ENCODE measurements around the gene ARHGAP35. TPM values are rescaled to one million over a fixed set of nuclear protein-coding genes. Genes with fewer than 3 reads are reported as not detected.

ARHGAP35 gene
- total and polyA plus RNA-seq, 2 experiments from 2014 or later = 13.6 to 57.7 TPM

- H3K4me3 ChIP-seq = no peak overlapping the region
- H3K27ac ChIP-seq (ENCODE audit: low read depth) = no peak overlapping the region
- H3K79me2 ChIP-seq (replicated peaks; ENCODE audit: insufficient read depth) = peaks cover 37% of the 10 kb centered on the region
- Mint-ChIP-seq H3K36me3 (ENCODE audit: low read depth) (peaks cover 35% of the 10 kb centered on the region), H3K4me3 (no peak overlapping the region), H3K27me3 (ENCODE audit: insufficient read depth, low read depth, poor library complexity) (peaks cover 9% of the 10 kb centered on the region), H3K27ac (peak overlapping the region; percentile 61; the same call in 1 of the 2 replicates), H3K4me1 (peaks cover 11% of the 10 kb centered on the region), H3K9me3 (no peaks in the 10 kb centered on the region)
- no peak for ATAC-seq
- H3K4me2 ChIP-seq = no peak overlapping the region
- no peaks in the 10 kb centered on the region for H3K27me3 ChIP-seq (ENCODE audit: insufficient read depth)
- H4K20me1 ChIP-seq (replicated peaks; ENCODE audit: insufficient read depth) = no peaks in the 10 kb centered on the region; the same call in 1 of the 2 replicates
- no peak overlapping the region for H2AFZ ChIP-seq
- peaks cover 8% of the 10 kb centered on the region; the same call in 1 of the 2 replicates for H3K4me1 ChIP-seq (ENCODE audit: insufficient read depth)
- H3K9me2 ChIP-seq (ENCODE audit: insufficient read depth) = no peaks in the 10 kb centered on the region
- H3F3A ChIP-seq (replicated peaks; ENCODE audit: low read depth) = 0 out of 2 replicates have a peak, but pooled peaks cover 9% of the 10 kb centered on the region
- TF ChIP-seq REST (IDR thresholded peaks at IDR 0.05; ENCODE audit: unreplicated experiment) = no peak
- no peak for TF ChIP-seq ZNF114 (CRISPR knock-in tag; IDR thresholded peaks at IDR 0.05)
- no peaks in the 10 kb centered on the region; the same call in 1 of the 2 replicates for H3K36me3 ChIP-seq (ENCODE audit: insufficient read depth)
- no peak for DNase-seq (ENCODE audit: low spot score)
Observed at GRCh38 chr19:46847528-46847927, 13.3 kb upstream of the ARHGAP35 start.

GRCh38 chr19:46848389-46848788, 12.4 kb upstream of the ARHGAP35 start:
- H3K4me1 ChIP-seq (ENCODE audit: insufficient read depth) = peaks cover 8% of the 10 kb centered on the region; the same call in 1 of the 2 replicates
- no peak for ATAC-seq
- Mint-ChIP-seq H3K4me1 (peaks cover 11% of the 10 kb centered on the region), H3K9me3 (no peaks in the 10 kb centered on the region), H3K4me3 (no peak overlapping the region), H3K36me3 (ENCODE audit: low read depth) (peaks cover 27% of the 10 kb centered on the region), H3K27me3 (ENCODE audit: insufficient read depth, low read depth, poor library complexity) (peaks cover 9% of the 10 kb centered on the region), H3K27ac (no peak overlapping the region)
- no peak for DNase-seq (ENCODE audit: low spot score)
- H3K27ac ChIP-seq (ENCODE audit: low read depth) = no peak overlapping the region
- no peaks in the 10 kb centered on the region for H3K9me2 ChIP-seq (ENCODE audit: insufficient read depth)
- H4K20me1 ChIP-seq (replicated peaks; ENCODE audit: insufficient read depth) = no peaks in the 10 kb centered on the region; the same call in 1 of the 2 replicates
- H3K79me2 ChIP-seq (replicated peaks; ENCODE audit: insufficient read depth) = peaks cover 37% of the 10 kb centered on the region
- H2AFZ ChIP-seq = no peak overlapping the region
- 0 out of 2 replicates have a peak, but pooled peaks cover 9% of the 10 kb centered on the region for H3F3A ChIP-seq (replicated peaks; ENCODE audit: low read depth)
- no peak overlapping the region for H3K4me2 ChIP-seq
- no peaks in the 10 kb centered on the region for H3K27me3 ChIP-seq (ENCODE audit: insufficient read depth)
- H3K36me3 ChIP-seq (ENCODE audit: insufficient read depth) = no peaks in the 10 kb centered on the region
- H3K4me3 ChIP-seq = no peak overlapping the region
- no peak for TF ChIP-seq POLR2AphosphoS5 (IDR thresholded peaks at IDR 0.05; ENCODE audit: low read depth)
- TF ChIP-seq ZNF331 (CRISPR knock-in tag; IDR thresholded peaks at IDR 0.05; ENCODE audit: low read depth) = no peak
- no peak for TF ChIP-seq EZH2 (IDR thresholded peaks at IDR 0.05; ENCODE audit: low read depth, unreplicated experiment)
- no peak for TF ChIP-seq EZH2phosphoT487 (IDR thresholded peaks at IDR 0.05; ENCODE audit: unreplicated experiment)
- TF ChIP-seq ZNF114 (CRISPR knock-in tag; IDR thresholded peaks at IDR 0.05) = no peak
- no peak for TF ChIP-seq CREB1 (CRISPR knock-in tag; IDR thresholded peaks at IDR 0.05; ENCODE audit: low read depth)
- no peak for TF ChIP-seq JUNB (IDR thresholded peaks at IDR 0.05; ENCODE audit: unreplicated experiment)
- TF ChIP-seq NANOG (IDR thresholded peaks at IDR 0.05; ENCODE audit: borderline replicate concordance) = no peak
- no peak for TF ChIP-seq ETS1 (IDR thresholded peaks at IDR 0.05)
- TF ChIP-seq STAT1 (IDR thresholded peaks at IDR 0.05; ENCODE audit: unreplicated experiment) = no peak
- TF ChIP-seq ZNF462 (CRISPR knock-in tag; IDR thresholded peaks at IDR 0.05) = no peak
